Vagina (tissue), 2 donors: ENCODE results near the gene ERICH6B.

ENCODE experiments used
- POLR2A ChIP-seq, 2 donors: fragments of 450-650 bp; IDR thresholded peaks; one replicate each; pipeline ENCODE4 v1.6.1; 2017; ENCODE audit warnings: antibody characterized with exemption in 2 of 2, mild to moderate bottlenecking in 2 of 2, moderate library complexity in 2 of 2
- POLR2AphosphoS5 ChIP-seq, 2 donors: sonication (generic); formaldehyde crosslinking; IDR thresholded peaks; one replicate each; pipeline ENCODE4 v1.9.0; 2017; ENCODE audit warnings: antibody characterized with exemption in 2 of 2, mild to moderate bottlenecking in 2 of 2, low read depth in 1 of 2; ENCODE audit not compliant: insufficient read depth in 1 of 2

- TF ChIP-seq POLR2A (IDR thresholded peaks at IDR 0.05) (no peak), POLR2AphosphoS5 (IDR thresholded peaks at IDR 0.05; ENCODE audit: insufficient read depth in 1 of 2, low read depth in 1 of 2) (no peak)
Measured at GRCh38 chr13:45662162-45662561, 46.6 kb upstream of the ERICH6B start.
